Muscle layer of duodenum (tissue), 2 donors: ENCODE measurements around the gene DGKG.

Experiments
- H3K27ac ChIP-seq: one replicate; pipeline ENCODE4 v1.7.0; 2013; ENCODE audit warnings: mild to moderate bottlenecking, low read length
- H3K27me3 ChIP-seq: one replicate; pipeline ENCODE4 v1.7.0; 2013; ENCODE audit warnings: low read depth, mild to moderate bottlenecking, control low read depth, low read length
- H3K36me3 ChIP-seq, 2 donors: one replicate each; pipeline ENCODE4 v1.7.0; 2013; ENCODE audit warnings: low read length in 2 of 2, control low read depth in 1 of 2, mild to moderate bottlenecking in 1 of 2; ENCODE audit not compliant: insufficient read depth in 2 of 2, control insufficient read depth in 1 of 2
- H3K4me1 ChIP-seq, 2 donors: one replicate each; pipeline ENCODE4 v1.7.0; 2013; ENCODE audit warnings: low read length in 2 of 2, mild to moderate bottlenecking in 2 of 2, control low read depth in 1 of 2, moderate library complexity in 1 of 2; ENCODE audit not compliant: insufficient read depth in 2 of 2, control insufficient read depth in 1 of 2
- H3K4me3 ChIP-seq, 2 donors: one replicate each; pipeline ENCODE4 v1.7.0; 2013; ENCODE audit warnings: low read length in 2 of 2, low read depth in 1 of 2, mild to moderate bottlenecking in 1 of 2
- H3K9me3 ChIP-seq, 2 donors: one replicate each; pipeline ENCODE4 v1.7.0; 2013; ENCODE audit warnings: low read length in 2 of 2, control low read depth in 1 of 2, mild to moderate bottlenecking in 1 of 2; ENCODE audit not compliant: control insufficient read depth in 1 of 2
- donor health status: healthy.

The DGKG gene

DNA sequence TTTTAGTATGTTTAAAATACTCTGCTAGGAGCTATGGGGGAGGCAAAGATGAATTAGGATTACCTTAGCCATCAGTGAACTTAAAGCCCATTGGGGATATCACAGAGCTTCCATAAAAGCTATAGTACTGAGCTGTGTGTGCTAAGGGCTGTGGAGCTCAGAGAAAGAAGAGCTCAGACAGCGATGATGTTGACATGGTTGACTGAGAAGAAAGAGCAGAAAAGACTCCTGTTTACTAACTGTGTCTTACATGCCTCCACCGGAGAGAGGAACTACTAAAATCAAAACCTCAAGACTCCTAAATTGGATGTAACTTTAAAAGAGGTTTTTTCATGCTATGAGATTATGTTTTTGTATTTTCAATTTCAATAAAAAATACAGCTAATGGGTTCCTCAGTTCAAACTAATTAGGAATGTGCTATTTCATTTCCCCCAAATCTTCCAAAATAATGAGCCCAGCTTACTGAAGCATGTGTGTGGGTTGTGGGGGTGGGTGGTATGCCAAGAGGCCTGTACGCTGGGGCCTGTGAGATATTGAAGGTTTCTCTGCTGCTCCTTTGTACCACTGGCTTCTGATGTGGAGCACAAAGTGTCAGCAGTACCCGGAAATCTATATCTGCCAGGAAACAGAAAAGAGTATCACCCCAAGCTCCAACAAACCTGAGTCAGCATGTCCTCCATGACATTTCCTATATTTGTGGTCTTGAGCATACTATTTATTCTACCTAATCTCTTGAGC, 22.7 kb downstream of the DGKG start:
- H3K9me3 ChIP-seq, result no peaks in the 10 kb centered on the region
- H3K4me3 ChIP-seq, result no peak overlapping the region
- no peaks in the 10 kb centered on the region for H3K4me1 ChIP-seq
- no peaks in the 10 kb centered on the region for H3K27me3 ChIP-seq
- H3K27ac ChIP-seq, result no peak overlapping the region
- no peaks in the 10 kb centered on the region for H3K36me3 ChIP-seq

DNA sequence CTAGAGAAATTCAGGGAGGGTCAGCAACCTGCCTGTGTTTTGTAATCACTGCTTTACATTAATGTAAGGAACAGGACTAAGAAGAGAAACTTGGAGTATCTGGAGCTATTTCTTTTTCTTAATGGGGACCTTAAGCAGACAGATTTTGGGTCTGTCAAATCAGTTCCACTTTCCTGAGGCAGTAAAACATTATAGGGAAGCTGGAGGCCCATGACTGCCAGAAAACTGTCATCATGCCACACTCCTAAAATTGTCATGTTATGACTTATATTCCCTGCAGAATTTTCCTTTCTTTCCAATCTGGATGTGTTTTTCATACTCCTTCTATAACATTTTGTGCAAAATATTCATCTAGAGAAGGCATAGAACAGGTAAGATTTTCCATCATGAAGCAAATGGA, 28.8 kb downstream of the DGKG start:
- no peaks in the 10 kb centered on the region for H3K27me3 ChIP-seq
- no peaks in the 10 kb centered on the region for H3K9me3 ChIP-seq
- no peaks in the 10 kb centered on the region for H3K36me3 ChIP-seq
- no peak overlapping the region for H3K4me3 ChIP-seq
- peaks cover 0 to 12% of the 10 kb centered on the region in 2 donors for H3K4me1 ChIP-seq
- H3K27ac ChIP-seq, result no peak overlapping the region

DNA sequence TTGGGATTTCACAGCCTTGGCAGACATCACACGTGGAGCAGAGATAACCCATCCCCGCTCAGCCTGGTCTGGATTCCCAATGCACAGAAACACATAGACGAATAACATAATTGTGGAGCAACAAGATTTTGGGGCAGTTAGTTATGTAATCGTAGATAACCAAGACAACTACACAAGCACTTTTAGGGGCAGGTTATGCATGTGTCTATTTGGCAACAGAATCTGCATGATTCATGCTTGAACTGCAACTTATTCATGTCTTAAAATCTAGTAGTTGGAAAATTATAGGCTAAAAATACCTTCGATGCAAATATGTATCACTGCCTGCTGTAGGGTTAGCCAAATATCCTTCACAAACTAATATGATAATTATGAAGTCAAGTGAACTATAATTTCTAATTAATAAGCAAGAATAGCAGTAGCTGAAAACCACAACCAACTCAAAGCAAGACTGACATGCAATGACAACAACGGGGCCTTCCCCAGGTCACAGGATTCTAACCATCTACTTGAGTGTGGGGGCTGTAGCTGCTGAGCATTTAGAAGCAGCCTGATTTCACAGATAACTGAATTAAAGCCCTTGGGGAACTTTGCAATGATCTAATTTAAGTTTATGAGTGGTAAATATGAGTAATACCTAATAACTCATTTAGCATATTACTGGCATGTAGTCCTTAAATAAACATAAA, 31.1 kb downstream of the DGKG start:
- Histone ChIP-seq H3K4me1 (peaks cover 0 to 12% of the 10 kb centered on the region in 2 donors), H3K27ac (no peak overlapping the region), H3K27me3 (no peaks in the 10 kb centered on the region), H3K9me3 (no peaks in the 10 kb centered on the region), H3K4me3 (no peak overlapping the region), H3K36me3 (no peaks in the 10 kb centered on the region)

DNA sequence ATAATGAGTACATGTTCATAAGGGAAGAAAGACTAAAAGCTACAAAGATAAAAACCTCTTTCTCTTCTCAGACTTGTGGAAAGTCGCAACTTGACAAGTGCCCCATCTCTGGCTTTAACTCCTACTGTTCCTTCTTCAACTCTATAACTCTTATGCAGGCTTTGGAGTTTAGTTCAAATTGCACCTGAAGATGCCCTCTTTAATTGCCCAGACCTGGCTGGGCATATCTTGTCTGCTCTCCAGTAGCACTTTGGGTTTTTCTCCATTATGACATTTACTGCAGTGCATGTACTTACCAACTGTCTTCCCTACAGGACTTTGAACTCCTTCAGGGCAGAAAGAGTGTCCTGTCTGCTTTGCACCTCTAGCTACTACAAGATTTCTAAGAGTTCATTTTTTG, 32.4 kb downstream of the DGKG start:
- H3K9me3 ChIP-seq, result no peaks in the 10 kb centered on the region
- no peak overlapping the region for H3K27ac ChIP-seq
- no peaks in the 10 kb centered on the region for H3K36me3 ChIP-seq
- no peaks in the 10 kb centered on the region for H3K27me3 ChIP-seq
- peaks cover 0 to 12% of the 10 kb centered on the region in 2 donors for H3K4me1 ChIP-seq
- no peak overlapping the region for H3K4me3 ChIP-seq

DNA sequence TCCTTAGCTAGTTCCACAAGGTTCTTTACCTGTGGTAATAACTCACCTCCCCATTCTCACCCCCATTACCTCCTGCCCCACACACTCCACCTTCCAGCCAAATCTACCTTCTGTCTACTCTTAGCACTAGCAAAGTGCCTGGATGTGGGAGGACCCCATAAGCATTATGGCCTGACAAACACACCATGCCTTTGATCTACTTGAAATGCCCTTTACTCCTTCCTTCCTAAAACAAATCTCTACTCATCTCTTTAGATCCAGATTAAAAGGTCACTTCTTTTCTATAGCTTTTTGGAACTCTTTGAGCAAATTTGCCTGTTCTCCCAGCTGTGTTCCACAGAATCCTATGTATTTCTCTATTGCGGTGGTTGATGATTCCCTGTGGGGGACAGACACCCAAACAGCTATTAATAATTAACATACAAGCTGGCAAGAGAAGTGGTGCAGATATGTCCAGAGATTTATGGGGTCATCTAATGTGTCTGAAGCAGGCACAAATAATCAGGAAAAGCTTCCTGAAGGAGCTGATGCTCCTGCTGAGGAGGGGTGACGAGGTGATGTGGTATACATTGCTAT, 34.0 kb downstream of the DGKG start:
- peaks cover 0 to 12% of the 10 kb centered on the region in 2 donors for H3K4me1 ChIP-seq
- H3K36me3 ChIP-seq, result no peaks in the 10 kb centered on the region
- H3K4me3 ChIP-seq, result no peak overlapping the region
- no peaks in the 10 kb centered on the region for H3K27me3 ChIP-seq
- no peaks in the 10 kb centered on the region for H3K9me3 ChIP-seq
- H3K27ac ChIP-seq, result no peak overlapping the region

DNA sequence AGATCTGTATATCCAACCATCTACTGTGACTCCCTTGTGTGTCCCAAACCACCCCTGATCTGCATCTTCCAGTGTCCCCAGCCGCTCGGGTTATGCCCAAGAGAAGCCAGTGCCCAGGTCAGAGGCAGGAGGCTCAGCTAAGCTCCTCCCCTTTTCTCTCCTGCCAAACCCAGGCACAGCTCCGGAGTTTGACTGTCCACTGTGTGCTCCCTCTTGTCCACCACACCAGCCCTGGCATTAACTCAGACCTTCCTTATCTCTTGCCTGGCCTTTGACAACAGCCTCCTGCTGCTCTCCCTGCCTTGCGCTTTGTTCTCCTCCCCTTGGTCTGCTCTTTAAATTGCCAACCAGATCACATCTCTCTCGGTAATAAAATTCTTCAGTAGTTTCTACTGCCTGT, 39.3 kb downstream of the DGKG start:
- Histone ChIP-seq H3K4me1 (peaks cover 0 to 4% of the 10 kb centered on the region in 2 donors), H3K27ac (no peak overlapping the region), H3K36me3 (peaks cover 0 to 17% of the 10 kb centered on the region in 2 donors), H3K4me3 (no peak overlapping the region), H3K27me3 (no peaks in the 10 kb centered on the region), H3K9me3 (no peaks in the 10 kb centered on the region)

DNA sequence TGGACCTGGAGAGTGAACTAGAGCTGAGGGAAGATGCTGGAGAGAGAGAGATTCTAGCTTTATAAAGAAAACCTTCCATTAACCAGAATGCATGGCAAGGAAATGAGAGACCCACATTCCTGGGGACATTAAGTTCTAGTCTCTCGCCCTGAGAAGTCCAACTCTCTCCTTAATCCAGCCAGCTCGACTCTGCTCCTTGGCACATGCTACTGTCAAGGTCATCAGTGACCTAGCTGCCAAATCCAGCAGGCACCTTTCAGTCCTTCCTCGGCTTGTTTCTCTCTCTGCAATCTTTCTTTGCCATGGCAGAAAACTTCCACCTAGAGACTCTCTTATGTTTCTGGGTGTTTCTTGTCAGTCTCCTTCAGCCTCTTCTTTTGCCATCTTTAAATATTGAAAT, 40.3 kb downstream of the DGKG start:
- H3K27ac ChIP-seq, result no peak overlapping the region
- no peaks in the 10 kb centered on the region for H3K27me3 ChIP-seq
- H3K9me3 ChIP-seq, result no peaks in the 10 kb centered on the region
- H3K4me3 ChIP-seq, result no peak overlapping the region
- peaks cover 0 to 17% of the 10 kb centered on the region in 2 donors for H3K36me3 ChIP-seq
- H3K4me1 ChIP-seq, result peaks cover 0 to 4% of the 10 kb centered on the region in 2 donors

DNA sequence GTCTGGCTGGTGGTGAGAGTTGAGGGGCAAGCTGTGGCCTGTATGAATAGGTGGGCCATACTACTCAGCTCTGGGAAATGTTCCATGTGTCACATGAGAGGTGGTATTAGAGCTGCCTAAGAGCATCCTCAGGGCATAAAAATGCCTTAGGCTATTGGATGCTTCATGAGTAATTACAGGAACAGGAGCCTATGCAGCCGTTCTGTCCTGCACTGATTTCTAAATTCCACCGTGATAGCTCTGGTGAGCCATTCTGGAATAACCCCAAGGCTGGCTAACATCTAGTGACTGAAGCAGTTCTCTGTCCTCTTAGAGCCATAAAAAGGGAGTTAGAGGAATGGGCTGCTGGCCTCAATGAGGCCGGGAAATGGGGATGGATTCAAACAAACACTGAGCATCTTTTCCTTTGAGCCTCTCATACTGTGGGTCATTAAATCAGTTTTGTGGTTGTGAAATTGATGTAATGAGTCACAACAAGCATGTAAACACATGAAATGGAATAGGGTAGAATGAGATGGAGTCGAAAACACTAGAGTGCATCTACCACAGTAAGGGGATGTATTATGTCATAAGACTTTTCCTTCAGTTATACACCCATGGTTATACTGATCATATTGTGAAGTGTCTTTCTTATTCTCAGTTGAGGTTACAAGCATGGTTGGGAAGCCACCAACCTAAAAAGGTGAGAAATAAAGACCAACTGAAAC, 41.0 kb downstream of the DGKG start:
- no peak overlapping the region for H3K27ac ChIP-seq

DNA sequence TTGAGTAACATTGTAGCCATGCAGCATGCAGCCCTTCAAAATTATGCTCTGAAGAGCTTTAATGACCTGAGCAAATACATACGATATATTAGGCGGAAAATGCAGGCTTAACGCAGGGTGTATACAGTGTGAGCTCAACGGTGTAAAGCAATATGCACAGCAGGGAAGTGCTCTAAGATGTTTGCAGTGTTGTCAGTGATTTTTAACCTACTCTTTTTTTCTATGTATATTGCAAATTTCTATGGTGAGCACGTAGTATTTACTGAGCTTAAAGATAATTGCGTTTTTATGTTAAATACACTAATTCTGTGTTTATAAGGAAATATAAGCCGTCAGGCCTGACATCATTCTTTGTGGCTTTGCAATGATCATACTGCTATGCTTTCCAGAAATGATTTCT, 42.1 kb downstream of the DGKG start:
- Histone ChIP-seq H3K27ac (no peak overlapping the region), H3K27me3 (no peaks in the 10 kb centered on the region), H3K36me3 (peaks cover 0 to 17% of the 10 kb centered on the region in 2 donors), H3K4me3 (no peak overlapping the region), H3K9me3 (no peaks in the 10 kb centered on the region), H3K4me1 (peaks cover 0 to 4% of the 10 kb centered on the region in 2 donors)

More for the DNA sequence above, 41.0 kb downstream of the DGKG start:
- H3K36me3 ChIP-seq, result peaks cover 0 to 17% of the 10 kb centered on the region in 2 donors
- H3K9me3 ChIP-seq, result no peaks in the 10 kb centered on the region
- no peak overlapping the region for H3K4me3 ChIP-seq
- no peaks in the 10 kb centered on the region for H3K27me3 ChIP-seq
- H3K4me1 ChIP-seq, result peaks cover 0 to 4% of the 10 kb centered on the region in 2 donors

DNA sequence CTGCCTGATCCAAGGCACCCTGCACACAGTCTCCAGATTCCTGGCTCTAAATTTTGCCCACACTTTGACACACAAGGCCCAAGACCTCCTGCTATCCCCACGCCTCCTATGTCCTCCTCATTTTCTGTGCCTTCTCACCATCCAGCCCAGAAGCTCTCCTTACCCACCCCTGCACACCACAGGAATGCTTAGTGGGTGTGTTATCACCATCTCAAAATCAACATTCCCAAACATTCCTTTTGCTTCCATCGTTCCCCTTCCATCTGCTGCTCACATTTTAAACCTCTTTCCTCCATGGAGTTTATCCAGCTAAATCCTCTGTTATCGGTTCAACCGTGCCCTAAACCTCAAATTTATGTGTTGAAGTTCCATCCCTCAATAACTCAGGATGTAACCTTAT, 43.9 kb downstream of the DGKG start:
- no peak overlapping the region for H3K27ac ChIP-seq
- no peaks in the 10 kb centered on the region for H3K9me3 ChIP-seq
- peaks cover 0 to 17% of the 10 kb centered on the region in 2 donors for H3K36me3 ChIP-seq
- no peak overlapping the region for H3K4me3 ChIP-seq
- H3K4me1 ChIP-seq, result peaks cover 0 to 4% of the 10 kb centered on the region in 2 donors
- H3K27me3 ChIP-seq, result no peaks in the 10 kb centered on the region

DNA sequence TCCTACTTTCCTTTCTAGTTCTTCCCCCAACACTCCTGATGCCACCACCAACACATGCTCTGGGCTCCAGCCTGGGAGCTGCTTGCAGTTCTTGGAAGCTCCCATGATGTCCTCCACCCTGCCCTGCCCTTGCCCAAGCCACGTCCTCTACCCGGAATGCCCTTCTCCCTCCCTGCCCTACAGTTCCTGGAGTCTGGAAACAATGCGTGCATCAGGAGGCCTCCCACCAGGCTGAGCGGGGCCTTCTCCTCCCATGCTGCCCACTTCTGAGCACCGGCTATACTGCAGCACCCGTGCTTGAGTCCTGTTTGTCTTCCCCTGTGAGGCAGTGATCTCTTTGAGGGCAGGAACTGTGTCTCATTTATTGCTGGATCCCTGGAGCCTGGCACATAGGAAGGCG, 44.6 kb downstream of the DGKG start:
- Histone ChIP-seq H3K4me1 (peaks cover 0 to 4% of the 10 kb centered on the region in 2 donors), H3K27ac (no peak overlapping the region), H3K36me3 (peaks cover 0 to 17% of the 10 kb centered on the region in 2 donors), H3K27me3 (no peaks in the 10 kb centered on the region), H3K4me3 (no peak overlapping the region), H3K9me3 (no peaks in the 10 kb centered on the region)
